GM19463 (cell line): ENCODE measurements around the gene BCAP31.
"Not testable (repeated sequence)": the region's sequence is repeated elsewhere in the genome, so short reads cannot be mapped to it uniquely, and the experiment has no call there.

Experiments used
- ATAC-seq: cut with Tn5 transposase; IDR thresholded peaks from one replicate; pipeline ENCODE4 v1.9.1; 2021; ENCODE audit warnings: mild to moderate bottlenecking, moderate library complexity; ENCODE audit not compliant: unreplicated experiment

The BCAP31 gene

GRCh38 chrX:153763298-153763932 lies 39.2 kb upstream of the BCAP31 start:
- no peak for ATAC-seq

DNA sequence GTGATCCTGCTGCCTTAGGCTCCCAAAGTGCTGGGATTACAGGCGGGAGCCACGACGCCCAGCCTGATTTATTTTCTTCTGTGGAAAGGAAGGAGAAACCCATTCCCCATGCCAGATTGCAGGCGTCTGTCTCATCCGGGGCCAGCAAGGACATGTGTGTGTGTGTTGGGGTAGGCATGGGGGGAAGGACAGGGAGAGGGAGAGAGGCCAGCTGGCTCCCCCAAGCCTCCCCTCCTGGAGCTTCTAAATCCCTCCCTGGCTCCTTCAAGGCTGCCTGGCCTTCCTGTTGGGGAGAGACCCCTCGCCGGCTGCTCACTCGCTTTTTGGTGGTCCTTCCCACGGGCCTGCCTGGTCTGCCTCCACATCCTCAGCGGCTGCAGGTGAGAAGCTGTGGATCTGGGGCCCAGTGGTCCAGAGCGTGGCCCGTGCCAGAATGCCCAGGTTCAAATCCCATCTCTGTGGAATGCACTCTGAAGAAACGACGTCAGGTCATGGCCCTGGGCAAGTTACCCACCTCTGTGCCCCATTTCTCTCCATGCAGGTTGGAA lies 38.5 kb upstream of the BCAP31 start:
- ATAC-seq, result no peak

DNA sequence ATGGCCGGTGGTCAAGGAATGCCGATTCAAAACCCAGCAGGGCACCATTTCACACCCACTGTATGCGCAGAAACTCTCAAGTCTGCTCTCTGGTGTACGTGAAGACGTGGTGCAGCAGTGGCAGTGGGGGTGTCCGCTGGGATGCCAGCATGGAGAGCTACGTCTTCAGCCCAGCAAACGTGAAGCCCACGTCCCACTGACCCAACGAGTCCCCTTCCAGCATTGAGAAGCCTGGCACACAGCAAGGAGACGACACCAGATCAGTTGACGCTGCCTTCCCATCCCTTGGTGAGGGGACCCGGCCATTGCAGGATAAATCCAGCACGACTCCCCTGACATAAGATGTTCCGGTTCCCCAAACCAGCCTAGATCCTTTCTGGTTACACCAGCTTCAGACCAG lies 37.7 kb upstream of the BCAP31 start:
- ATAC-seq, result no peak

DNA sequence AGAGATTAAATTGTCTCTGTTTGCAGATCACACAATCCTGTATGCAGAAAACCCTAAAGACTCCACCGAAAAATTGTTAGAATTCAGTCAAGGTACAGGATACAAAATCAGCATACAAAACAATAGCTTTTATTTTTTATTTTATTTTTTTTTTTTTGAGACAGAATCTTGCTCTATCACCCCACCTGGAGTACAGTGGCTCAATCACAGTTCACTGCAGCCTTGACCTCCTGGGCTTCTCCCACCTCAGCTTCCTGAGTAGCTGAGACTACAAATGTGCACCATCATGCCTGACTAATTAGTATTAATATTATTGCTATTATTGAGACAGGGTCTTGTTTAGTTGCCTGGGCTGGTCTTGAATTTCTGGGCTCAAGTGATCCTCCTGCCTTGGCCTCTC lies 30.9 kb upstream of the BCAP31 start:
- no peak for ATAC-seq

- no peak for ATAC-seq
Measured at GRCh38 chrX:153750127-153750774, 26.1 kb upstream of the BCAP31 start.

DNA sequence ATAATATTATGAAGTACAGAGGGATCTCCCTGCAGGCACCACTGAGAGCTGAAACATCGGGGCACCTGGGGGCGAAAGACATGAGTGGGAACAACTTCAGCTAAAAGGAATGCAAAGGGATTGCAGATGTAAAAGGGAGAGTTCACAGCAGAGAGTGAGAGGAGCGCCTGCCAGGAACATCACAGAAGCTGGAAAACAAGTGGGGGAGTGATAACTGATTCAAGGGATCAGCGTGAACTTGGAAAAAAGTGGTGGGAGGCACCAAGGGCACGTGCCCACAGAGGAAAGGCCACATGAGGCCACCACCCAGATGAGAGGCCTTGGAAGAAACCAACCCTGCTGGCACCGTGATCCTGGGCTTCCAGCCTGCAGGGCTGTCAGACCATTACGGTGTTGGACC lies 24.8 kb upstream of the BCAP31 start:
- ATAC-seq, result not testable (repeated sequence)

DNA sequence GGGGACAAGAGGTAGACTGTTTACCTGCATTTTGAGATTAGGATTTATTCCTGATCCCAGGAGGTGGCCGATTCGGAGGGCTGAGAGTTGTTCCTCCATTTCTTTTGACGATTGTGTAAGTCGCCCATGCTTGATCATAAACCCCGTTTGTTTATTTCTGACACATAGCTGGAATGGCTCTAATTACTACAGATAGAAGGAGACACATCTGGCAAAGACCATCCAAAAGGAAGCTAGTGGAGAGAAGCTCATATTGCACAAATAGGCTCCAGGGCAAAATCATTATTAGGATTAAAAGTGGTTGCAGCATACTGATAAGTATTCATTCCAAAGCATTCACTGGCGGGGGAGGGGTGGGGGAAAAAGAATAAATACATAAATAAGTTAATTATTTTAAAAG lies 22.8 kb upstream of the BCAP31 start:
- ATAC-seq, result not testable (repeated sequence)

DNA sequence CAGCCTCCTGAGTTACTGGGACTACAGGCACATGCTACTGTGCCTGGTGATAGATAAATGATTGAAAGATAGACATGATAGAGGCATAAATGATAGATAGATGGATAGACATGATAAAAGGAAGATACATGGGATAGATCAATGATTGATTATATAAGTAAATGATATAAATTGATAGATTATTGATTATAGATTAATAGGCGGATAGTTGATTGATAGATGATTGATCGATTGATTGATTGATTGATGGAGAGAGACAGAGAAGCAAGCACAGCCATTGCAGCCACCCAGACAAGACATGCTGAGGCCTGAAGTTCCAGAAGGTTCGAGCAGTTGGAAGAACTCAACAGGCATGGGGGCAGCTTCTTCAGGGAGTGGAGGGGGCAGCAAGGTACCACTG lies 22.2 kb upstream of the BCAP31 start:
- ATAC-seq, result no peak

DNA sequence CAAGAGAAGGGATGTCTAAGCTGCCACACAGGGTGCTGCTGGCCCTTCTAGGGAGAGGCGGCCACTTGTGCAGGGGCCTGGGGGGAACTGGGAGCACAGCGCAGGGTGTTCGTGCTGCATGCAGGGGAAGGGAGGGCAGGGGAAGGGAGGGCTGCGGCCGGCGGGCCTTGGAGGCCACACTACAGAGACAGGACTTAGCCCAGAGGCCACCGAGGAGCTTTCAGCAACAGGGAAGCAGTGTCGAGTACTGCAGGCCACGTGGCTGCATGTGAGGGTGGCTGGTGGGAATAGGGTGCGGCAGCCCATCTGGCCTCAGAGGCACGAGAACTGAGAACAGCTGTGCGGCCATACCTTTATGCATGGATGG lies 20.9 kb upstream of the BCAP31 start:
- ATAC-seq, result not testable (repeated sequence)

- no peak for ATAC-seq
Measured at GRCh38 chrX:153744210-153745066, 20.3 kb upstream of the BCAP31 start.

- ATAC-seq, result not testable (repeated sequence)
Measured at GRCh38 chrX:153743468-153744209, 19.5 kb upstream of the BCAP31 start.

GRCh38 chrX:153742796-153743467 lies 18.7 kb upstream of the BCAP31 start:
- ATAC-seq, result not testable (repeated sequence)

DNA sequence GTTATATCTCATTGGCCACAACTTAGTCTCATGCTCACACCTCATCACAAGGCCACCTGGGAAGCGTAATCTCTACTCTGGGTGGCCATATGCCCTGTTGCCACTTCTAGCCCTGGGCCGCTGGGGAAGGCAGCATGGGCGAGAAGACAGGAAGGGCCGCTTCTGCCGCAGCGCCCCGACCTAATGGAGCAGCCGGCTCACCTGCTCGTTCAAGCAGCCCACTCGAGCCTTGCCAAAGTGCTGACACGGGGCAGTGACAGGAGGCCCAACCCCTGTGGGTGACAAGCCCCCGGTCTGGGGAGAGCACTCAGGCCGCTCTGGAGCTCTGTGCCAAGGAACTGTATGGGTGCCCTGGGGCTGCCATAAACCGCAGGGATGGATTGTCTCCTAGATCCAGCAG lies 17.9 kb upstream of the BCAP31 start:
- ATAC-seq, result not testable (repeated sequence)

DNA sequence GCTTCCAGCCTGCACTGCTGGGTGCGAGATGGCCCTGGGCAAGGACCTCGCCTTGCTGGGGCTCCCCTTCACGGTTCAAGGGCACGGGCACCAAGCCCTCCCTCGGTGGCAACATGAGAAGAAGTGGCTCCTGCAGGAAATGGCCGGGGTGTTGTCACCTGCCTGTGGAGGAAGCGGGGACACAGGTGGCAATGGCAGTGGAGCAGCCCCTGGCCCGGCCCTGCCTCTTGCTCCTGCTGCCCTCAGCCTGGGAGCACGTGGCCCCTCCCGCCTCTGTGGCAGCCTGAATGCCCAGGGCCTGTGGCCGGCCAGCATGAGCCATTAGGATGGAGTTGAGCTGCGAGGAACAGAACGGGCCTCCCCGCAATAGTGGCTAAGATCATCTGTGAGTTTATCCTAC lies 17.3 kb upstream of the BCAP31 start:
- no peak for ATAC-seq

DNA sequence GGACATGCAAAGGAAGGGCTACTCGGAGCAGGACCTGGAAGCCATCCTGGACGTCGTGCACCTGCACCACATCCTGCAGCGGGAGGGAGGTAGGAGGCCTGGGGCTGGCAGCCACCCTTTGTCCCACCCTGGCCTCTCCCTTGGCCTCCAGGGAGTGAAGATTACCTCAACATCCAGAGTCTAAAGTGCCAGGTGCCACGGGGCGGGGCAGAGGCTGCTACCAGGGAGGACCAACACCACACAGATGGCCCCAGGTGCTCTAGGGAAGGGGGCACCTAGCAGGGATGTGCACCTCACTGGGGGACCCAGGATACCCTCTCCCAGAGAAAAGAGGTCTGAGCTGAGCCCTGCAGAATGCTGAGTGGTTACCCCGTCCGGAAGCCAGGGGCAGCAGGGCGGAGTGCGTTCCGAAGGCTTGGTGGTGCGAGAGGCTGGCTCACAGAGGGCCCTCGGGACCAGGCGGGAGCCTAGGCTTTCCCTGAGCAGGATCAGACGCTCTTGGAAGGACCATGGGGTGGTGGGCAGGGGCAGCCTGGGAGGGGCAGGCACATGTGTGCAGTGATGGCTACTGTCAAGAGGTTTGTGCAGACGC lies 16.5 kb upstream of the BCAP31 start:
- ATAC-seq, result no peak

DNA sequence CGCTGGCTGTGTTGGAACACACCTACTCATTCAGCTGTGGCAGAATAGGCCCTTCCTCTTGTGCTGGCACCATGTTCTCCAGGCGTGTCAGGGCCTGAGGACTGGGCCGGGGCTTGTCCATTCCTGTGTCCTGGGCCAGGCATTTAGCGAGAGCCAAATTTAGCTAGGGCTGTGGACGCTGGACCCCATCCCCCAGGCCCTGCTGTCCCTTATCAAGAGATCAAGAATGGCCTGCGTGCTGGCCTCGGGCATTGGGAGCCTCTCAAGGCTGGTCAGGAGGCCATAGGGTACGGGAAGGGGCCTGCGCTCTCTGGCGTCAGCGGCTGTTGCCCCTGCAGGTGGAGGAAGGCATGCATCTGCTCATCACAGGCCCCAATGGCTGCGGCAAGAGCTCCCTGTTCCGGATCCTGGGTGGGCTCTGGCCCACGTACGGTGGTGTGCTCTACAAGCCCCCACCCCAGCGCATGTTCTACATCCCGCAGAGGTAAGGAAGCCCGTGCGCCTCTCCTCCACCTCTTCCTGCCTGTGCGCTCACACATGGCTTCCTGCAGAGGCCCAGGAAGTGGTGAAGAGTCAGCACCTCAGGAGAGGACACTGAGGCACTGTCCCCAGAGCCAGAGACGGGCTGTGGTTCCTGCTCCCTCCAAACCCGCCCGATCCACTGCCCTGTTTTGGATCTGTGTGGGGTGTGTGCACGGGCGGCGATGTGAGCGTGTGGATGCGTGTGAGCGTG lies 15.7 kb upstream of the BCAP31 start:
- ATAC-seq, result no peak

GRCh38 chrX:153738056-153738605 lies 13.9 kb upstream of the BCAP31 start:
- no peak for ATAC-seq

GRCh38 chrX:153736871-153737441 lies 12.8 kb upstream of the BCAP31 start:
- ATAC-seq, result no peak
